ENCODE measurements around the gene SRD5A2.
"Not testable (repeated sequence)": the region's sequence is repeated elsewhere in the genome, so short reads cannot be mapped to it uniquely, and the experiment has no call there.

The SRD5A2 gene

DNA sequence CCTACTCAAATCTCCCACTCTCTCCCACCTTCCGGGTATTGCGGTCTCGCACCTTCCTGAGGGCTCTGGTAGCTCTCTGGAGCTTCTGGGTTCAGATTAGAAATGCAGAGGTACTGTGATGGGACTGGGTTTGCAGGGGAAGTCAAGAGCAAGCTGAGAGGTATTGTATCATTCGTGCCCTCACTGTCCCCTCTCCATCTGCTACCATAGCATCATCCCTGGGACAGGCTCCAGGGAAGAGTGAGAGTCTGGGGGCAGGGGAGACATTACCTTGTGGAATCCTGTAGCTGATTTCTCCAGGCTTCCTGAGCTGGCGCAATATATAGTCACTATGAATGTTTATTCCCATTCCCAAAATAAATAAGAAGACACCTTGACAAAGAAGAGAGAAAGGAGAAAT is 49.6 kb downstream of the SRD5A2 start:
- DNase-seq: no peak

DNA sequence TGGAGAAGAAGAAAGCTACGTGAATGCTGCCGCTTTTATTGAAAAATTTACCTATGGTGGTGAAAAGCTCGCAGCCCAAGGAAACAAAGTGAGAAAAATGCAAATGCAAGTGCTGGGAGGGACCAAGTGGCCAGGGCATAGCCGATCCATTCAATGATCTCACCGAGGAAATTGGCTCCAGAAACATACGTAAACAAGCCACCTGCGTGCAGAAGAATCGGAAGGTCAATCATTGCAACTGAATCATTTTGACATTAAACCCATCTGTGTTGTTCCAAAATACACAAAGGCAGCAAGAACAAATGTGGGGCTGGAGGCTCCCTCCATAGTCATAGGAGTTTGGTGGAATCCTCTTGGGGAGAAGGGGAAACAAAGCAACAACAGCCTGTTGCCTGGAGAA is 51.5 kb downstream of the SRD5A2 start:
- DNase-seq: no peak

DNA sequence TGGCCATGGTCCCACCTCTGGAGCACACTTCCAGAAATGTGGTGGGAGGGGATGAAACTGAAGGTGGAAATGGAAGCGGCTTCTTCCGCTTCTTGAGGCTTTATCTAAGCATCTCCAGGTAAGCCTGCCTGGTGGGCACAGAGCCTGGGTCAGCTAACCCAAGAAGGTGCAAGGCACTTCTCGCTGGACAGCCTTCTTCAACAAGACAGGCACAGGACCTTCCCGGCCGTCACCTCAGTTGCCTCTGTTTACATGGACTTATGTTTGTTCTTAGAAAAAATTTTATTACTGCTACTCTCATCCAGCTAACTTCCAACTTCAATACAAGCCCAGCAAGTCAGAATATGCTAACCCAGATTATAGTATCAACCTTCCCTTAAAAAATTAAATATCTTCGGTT is 51.9 kb downstream of the SRD5A2 start:
- no peak for DNase-seq

DNA sequence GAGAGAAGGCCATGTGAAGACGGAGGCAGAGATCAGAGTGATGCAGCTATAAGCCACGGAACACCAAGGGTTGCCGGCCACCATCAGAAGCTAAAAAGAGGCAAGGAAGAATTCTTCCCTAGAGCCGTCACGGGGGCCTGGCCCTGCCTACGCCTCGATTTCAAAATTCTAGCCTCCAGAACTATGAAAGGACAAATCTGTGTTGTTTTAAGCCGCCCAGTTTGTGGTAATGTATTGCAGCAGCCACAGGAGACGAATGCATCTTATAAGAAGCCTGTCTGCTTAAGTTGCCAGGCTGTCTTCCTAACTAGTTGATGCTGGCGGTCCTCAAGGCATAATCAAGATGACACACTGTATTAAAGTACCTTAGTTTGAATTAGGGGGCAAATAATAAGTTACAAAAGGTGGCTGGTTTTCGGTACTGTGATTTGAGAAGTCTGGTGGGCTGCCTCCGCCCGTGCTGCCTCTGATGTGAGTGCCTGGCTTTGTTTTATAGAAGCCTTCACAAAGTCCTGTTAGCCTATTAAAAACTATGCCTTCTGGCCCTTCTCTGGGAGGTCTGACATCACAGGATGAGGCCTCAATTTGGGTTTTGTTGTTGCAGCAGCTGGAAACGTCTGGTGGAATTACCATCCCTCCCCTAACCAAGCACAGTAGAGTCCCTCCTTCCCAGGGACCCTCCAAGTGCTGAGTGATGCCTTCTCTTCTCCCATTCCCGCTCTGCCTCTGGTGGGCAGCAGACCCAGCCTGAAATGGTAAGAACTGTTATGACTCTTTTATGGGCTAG is 53.6 kb downstream of the SRD5A2 start:
- DNase-seq: no peak

DNA sequence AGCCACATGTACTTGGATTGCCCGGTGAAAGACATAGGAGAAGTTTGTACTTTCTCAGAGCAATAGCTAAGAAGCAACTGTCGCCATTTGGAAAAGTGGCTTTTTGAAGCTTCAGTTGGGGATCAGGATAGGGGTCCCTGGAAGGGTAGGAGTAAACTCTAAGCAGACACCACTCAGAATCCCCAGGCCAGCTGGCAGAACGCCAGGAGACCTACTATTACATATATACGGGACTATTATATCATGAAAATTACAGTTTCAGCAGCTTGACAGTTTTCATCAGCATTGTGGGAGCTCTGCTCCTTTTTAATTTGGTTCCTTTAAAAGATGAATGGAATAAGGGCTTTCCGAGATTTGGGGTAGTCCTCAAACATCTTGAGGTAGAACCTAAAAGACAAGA is 54.9 kb downstream of the SRD5A2 start:
- DNase-seq: no peak

DNA sequence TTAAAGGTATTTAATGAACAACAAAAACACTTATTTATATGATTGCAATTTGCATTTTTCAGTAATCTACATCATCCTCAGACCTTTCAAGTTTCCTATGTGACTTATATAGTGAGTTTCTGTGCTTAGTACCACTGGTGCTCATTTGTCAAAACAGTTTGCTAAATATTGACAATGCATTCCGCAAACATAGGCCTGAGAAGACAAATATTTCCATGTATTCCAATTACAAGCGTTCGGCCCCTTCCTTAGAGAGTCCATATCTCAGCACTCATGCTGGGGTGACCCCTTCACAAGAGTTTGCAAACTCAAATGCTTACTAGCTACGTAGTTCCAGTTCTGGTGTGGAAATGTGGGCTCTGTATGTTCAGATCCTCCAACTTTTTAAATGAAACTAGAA is 56.1 kb downstream of the SRD5A2 start:
- DNase-seq: no peak

DNA sequence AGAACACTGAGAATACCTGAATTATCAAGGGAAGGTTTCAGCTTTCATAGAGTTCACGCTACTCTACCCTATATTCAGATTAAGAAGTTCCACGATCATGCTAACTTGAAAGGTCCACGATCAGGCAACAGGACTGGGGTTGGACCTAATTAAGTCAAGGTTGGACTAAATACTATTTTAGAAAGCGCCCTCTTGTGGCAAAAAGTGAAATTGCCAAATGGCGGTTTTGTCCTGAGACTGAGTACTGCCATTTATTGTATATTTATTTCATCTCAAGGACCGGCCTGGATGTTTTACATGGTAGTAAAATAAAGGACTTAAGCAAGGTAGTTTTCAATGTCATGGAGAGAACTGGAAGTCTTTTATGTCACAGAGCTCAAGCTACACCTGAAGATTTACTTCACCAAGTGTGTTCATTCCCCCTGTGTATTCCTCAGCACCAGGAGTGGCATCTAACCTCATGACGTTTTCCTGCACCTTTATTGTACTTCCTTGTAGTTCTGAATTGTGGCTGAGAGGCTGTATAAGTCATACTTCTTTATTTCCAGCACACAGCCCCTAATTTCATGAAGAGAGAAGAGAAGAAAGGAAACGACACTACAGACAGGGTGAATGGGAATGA is 56.8 kb downstream of the SRD5A2 start:
- peak; percentile 13 for DNase-seq

DNA sequence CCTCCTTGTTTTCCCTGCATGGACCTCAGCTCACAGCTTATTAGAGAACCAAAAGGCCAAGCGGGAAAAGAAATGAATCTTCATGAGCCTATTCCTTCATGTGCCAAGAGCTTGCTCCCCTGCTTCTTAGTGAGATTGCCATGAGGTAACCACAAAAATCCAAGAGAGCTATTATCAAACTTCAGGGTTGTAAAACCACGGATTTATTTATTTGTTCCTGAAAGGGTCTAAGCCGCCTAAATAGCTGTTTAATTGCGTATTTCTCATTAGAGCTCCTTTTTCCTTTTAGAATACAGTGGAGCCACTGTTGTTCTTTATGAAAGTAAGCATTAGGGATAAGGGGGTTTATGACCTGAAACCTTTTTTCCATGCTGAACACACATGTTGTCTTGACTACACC is 58.0 kb downstream of the SRD5A2 start:
- DNase-seq: no peak

DNA sequence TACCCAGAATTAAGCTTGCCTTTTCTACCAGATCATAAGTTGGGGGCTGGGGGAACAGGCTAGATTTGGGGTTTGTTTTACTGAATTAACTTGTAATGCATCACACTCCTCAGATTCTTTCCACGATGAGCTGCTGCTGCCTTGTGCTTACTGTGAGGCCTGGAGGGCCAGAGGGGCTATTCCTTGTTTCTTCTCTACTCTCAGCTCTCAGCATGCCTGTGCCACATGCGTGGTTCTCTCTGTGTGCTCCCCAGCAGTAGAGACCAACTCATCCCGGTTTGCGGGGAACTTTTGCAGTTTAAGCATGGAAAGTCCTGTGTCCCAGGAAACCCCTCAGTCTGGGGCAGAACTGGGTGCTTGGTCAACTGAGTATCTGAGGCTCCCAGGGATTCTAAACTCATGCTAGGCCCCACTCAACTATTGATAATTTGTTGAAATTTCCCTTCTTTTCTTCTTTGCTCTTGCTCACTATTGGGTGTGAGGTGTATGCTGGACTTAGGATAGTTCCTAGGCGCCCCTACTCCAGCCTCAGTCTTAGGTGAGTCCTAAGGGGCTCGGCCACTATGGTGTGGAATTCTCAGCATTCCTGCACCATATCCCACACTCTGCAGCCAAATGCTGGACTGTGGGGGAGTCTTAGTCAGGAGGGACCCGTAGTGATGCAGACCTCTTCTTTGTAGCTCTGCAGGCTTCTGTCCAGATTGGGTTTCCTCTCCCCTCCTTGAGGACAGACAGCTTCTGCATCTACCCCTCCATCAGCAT is 63.1 kb downstream of the SRD5A2 start:
- DNase-seq: no peak

DNA sequence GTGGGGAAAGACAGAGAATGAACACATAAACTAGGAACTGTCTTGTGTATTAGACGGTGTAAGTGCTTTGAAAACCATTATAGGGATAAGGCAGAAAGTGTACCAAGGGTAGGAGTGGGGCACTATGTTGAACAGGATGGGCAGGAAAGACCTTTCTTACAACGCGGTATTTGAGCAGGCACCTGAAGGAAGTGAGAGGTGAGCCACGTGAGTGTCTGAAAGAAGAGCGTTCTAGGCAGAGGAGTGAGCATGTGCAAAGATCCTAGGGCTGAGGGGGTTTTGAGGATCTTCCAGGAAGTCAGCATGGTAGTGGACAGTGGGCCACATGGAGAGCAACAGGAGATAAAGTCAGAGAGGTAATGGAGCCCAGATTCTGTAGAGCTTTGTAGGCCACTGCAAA is 65.2 kb downstream of the SRD5A2 start:
- no peak for DNase-seq

DNA sequence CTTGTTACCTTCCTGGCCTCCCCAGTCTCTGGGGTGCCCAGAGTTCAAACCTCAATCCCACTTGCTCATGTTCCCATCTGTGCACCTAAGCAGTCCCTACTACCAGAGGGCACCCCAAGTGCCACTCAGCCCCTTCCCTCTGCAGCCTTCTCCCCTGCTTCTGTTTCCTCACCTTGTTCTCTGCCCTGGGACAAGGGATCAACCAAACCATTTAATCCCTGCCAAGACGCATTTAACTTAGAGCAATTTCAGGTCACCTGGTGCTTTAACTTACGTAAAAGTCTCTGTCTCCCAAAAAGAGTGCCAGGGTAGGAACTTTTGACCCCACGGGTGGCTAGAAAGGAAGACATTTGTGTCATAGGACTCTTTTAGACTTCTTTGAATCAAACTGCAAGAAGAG is 67.2 kb downstream of the SRD5A2 start:
- DNase-seq: no peak

DNA sequence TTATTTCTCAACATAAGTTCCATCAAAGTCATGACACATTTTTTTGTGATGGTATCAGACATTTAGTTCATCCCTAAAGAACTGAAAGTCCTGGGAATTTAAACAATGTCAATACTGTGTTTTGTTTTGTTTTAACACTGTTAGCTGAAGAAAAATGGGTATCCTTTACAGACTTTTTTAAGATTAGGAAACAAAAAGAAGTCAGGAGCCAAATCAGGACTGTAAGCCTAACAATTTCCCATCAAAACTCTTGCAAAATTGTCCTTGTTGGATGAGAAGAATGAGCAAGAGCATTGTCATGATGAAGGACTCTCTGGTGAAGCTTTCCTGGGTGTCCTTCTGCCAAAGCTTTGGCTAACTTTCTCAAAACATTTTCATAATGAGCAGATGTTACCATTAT is 69.4 kb downstream of the SRD5A2 start:
- DNase-seq: no peak

DNA sequence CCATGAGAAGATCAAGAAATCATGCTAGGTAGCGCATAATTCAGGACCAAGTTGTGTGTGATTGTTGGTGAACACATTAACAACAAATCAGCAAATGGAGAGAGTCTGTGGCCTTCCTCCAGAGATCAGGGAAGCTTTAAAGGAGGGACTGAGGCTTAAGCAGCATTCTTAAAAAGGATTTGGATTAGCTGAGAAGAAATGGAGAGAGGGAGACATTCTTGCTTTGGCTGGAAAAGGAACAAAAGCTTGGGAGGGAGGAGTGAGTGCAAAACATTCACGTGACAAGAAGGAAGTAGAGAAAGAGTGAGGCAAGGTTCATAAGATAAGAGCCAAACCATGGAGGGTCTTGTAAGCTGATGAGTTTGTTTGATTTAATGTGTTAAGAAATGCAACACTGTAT is 75.6 kb downstream of the SRD5A2 start:
- no peak for DNase-seq

DNA sequence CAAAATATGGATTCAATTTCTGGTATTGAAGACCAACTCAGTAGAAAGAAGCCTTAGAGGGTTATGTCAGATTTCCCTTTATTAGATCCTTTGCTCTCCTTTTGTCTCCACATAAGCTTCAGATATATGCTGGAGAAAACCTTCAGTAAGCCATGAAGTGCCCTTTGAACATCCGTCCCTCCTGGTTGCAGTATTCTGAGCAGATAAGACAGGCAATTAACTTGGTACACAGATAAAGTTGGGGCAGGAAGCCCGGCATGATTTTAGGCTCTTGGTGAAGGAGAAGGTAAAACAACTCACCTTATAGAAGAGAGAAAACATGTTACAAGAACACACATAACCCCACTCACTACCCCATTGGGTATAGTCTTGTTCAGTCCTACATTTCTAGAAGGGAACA is 76.4 kb downstream of the SRD5A2 start:
- DNase-seq: no peak

DNA sequence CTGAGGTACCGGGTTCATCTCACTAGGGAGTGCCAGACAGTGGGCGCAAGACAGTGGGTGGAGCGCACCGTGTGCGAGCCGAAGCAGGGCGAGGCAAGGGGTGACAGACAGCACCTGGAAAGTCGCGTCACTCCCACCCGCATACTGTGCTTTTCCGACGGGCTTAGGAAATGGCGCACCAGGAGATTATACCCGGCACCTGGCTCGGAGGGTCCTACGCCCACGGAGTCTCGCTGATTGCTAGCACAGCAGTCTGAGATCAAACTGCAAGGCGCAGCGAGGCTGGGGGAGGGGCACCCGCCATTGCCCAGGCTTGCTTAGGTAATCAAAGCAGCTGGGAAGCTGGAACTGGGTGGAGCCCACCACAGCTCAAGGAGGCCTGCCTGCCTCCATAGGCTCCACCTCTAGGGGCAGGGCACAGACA is 84.3 kb downstream of the SRD5A2 start:
- DNase-seq: not testable (repeated sequence)

DNA sequence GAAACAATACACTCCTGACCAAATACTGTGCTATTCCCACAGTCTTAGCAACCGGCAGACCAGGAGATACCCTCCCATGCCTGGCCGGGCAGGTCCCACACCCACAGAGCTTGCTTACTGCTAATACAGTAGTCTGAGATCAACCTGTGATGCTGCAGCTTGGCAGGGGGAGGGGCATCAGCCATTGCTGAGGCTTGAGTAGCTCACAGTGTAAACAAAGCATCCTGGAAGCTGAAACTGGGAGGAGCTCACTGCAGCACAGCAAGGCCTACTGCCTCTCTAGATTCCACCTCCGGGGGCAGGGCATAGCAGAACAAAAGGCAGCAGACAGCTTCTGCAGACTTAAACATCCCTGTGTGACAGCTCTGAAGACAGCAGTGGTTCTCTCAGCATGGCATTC is 91.4 kb downstream of the SRD5A2 start:
- peak; percentile 55 for DNase-seq

DNA sequence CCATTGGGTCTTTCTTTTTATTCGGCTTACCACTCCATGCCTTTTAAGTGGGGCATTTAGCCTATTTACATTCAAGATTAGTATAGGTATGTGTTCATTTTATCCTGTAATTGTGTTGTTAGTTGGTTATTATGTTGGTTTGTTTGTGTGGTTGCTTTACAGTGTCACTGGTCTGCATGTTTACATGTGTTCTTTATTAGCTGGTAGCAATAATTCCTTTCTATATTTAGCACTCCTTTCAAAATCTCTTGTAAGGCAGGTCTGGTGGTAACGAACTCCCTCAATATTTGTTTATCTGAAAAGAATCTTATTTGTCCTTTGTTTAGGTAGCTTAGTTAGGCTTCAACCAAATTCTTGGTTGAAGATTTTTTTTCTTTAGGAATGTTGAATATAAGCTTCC is 97.5 kb downstream of the SRD5A2 start:
- no peak for DNase-seq

DNA sequence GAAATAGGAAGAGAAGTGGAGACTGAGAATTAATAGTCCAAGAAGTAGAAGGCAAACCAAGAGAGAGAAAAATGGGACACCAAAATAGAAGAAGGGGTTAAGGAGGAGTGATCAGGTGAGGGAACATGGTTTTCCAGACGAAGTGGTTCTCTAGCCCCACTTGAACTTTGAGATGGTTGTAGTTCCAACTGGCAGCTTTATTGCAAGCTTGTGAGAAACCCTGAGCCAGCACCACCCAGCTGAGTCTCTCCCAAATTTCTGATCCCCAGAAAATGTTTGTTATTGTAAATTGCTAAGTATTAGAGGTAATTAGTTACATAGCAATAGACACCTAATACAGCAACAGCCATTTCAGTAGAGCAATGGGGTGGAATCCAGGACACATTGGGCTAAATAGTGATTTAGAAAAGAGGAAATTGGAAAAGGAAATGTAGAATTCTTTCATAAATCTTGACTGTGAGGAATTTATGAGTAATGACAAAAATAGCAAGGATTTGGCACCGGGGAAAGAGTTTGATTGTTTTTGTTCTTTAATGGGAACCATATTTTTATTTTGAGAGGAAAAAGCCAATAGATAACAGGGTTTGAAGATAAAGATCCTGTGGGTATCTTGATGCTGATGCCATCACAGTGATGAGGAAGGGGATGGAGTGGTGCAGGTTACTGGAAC is 104.1 kb downstream of the SRD5A2 start:
- no peak for DNase-seq

DNA sequence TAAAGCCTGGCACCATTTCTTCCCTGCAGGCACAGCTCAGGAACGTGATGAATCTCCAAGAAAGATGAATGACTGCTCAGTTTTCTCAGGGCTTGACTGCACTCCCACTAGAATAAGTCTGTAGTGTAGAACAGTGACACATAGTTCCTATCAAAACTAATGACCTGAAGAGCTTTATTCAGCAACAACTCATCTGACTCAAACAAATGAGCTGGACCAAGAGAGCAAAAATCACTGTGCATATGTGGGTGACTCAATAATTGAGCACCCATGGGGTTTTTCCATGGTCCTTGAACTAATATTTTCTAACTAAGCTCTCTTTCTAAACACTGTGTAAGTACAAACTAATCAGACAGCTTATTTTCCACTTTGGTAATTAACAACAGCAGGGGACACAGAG is 105.0 kb downstream of the SRD5A2 start:
- DNase-seq: peak; percentile 80

DNA sequence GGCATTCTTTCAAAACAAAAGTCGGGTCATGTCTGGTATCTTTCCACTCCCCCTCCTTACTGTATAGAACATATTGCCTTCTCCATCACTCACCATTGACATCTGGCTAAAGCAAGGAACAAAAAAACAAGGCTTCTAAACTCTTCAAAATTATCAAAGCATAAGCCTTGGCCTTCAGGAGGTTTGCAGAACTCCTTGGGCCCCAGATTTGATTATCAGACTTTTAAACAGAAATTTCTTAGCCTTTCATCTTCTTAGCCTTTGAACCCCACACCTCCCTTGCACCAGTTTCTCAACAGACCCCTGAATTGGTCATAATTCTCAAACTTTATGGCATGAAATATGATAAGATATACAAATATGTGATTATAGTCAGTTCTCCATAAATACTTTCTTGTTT is 106.4 kb downstream of the SRD5A2 start:
- no peak for DNase-seq
